ENCODE results near the gene EYS.
"Not testable (repeated sequence)": the region's sequence is repeated elsewhere in the genome, so short reads cannot be mapped to it uniquely, and the experiment has no call there.

Gene EYS

GRCh38 chr6:65075705-65076230, 631.3 kb downstream of the EYS start:
- no peak for DNase-seq (ENCODE audit: low read depth)

GRCh38 chr6:65072500-65072899, 634.5 kb downstream of the EYS start:
- DNase-seq (ENCODE audit: low read depth): no peak

- no peak for DNase-seq (ENCODE audit: low read depth)
Observed at GRCh38 chr6:65071480-65071879, 635.5 kb downstream of the EYS start.

- DNase-seq (ENCODE audit: low read depth): no peak
Observed at GRCh38 chr6:65064844-65065243, 642.2 kb downstream of the EYS start.

GRCh38 chr6:65059568-65059967, 647.5 kb downstream of the EYS start:
- DNase-seq (ENCODE audit: low read depth): no peak

GRCh38 chr6:65055545-65055944, 651.5 kb downstream of the EYS start:
- DNase-seq (ENCODE audit: low read depth): no peak

- DNase-seq (ENCODE audit: low read depth): no peak
Observed at GRCh38 chr6:65052626-65053025, 654.4 kb downstream of the EYS start.

GRCh38 chr6:65045801-65046200, 661.2 kb downstream of the EYS start:
- no peak for DNase-seq (ENCODE audit: low read depth)

- DNase-seq (ENCODE audit: low read depth): no peak
Observed at GRCh38 chr6:65014006-65014405, 693.0 kb downstream of the EYS start.

- DNase-seq (ENCODE audit: low read depth): no peak
Observed at GRCh38 chr6:65006788-65007187, 700.2 kb downstream of the EYS start.

- no peak for DNase-seq (ENCODE audit: low read depth)
Observed at GRCh38 chr6:65004283-65004682, 702.7 kb downstream of the EYS start.

GRCh38 chr6:65002882-65003281, 704.1 kb downstream of the EYS start:
- DNase-seq (ENCODE audit: low read depth): not testable (repeated sequence)

- DNase-seq (ENCODE audit: low read depth): no peak
Observed at GRCh38 chr6:65000815-65001214, 706.2 kb downstream of the EYS start.

- no peak for DNase-seq (ENCODE audit: low read depth)
Observed at GRCh38 chr6:64998204-64998603, 708.8 kb downstream of the EYS start.

- DNase-seq (ENCODE audit: low read depth): no peak
Observed at GRCh38 chr6:64996301-64996700, 710.7 kb downstream of the EYS start.

GRCh38 chr6:64990652-64991304, 716.2 kb downstream of the EYS start:
- no peak for DNase-seq (ENCODE audit: low read depth)

GRCh38 chr6:64988148-64988547, 718.9 kb downstream of the EYS start:
- DNase-seq (ENCODE audit: low read depth): no peak

GRCh38 chr6:64987066-64987465, 720.0 kb downstream of the EYS start:
- DNase-seq (ENCODE audit: low read depth): no peak

- no peak for DNase-seq (ENCODE audit: low read depth)
Observed at GRCh38 chr6:64985726-64986125, 721.3 kb downstream of the EYS start.

- no peak for DNase-seq (ENCODE audit: low read depth)
Observed at GRCh38 chr6:64984948-64985347, 722.1 kb downstream of the EYS start.

GRCh38 chr6:64983089-64983488, 723.9 kb downstream of the EYS start:
- DNase-seq (ENCODE audit: low read depth): no peak

- DNase-seq (ENCODE audit: low read depth): no peak
Observed at GRCh38 chr6:64973142-64973541, 733.9 kb downstream of the EYS start.

- DNase-seq (ENCODE audit: low read depth): no peak
Observed at GRCh38 chr6:64969139-64969538, 737.9 kb downstream of the EYS start.

- no peak for DNase-seq (ENCODE audit: low read depth)
Observed at GRCh38 chr6:64955435-64955848, 751.6 kb downstream of the EYS start.
